Liver (tissue), 9 donors: Measurements from ENCODE around the gene ZNF775. TPM values are rescaled to one million over a fixed set of nuclear protein-coding genes. Genes with fewer than 3 reads are reported as not detected.
A peak's percentile ranks its signal among the peaks of the same experiment; 100 is the strongest.

ENCODE experiments used
- DNase-seq: peaks from one replicate; pipeline ENCODE4 v3.0.0-alpha.2; 2017; ENCODE audit warnings: low spot score
- H3K27ac ChIP-seq, 2 donors: one replicate each; pipeline ENCODE4 v1.7.0; 2013; ENCODE audit warnings: inconsistent platforms in 2 of 2, low read length in 2 of 2, control low read depth in 1 of 2, low read depth in 1 of 2, mild to moderate bottlenecking in 1 of 2
- H3K27me3 ChIP-seq, 4 donors: one replicate each; pipeline versions ENCODE4 v1.6.1 to v1.7.0; 2013; ENCODE audit warnings: low read length in 3 of 4, inconsistent platforms in 1 of 4, mild to moderate bottlenecking in 1 of 4, moderate library complexity in 1 of 4; ENCODE audit not compliant: control insufficient read depth in 4 of 4, insufficient read depth in 4 of 4
- H3K36me3 ChIP-seq, 4 donors: one replicate each; pipeline versions ENCODE4 v1.6.1 to v1.7.0; 2013; ENCODE audit warnings: low read length in 3 of 4, mild to moderate bottlenecking in 3 of 4, low read depth in 1 of 4, moderate library complexity in 1 of 4; ENCODE audit not compliant: control insufficient read depth in 4 of 4, insufficient read depth in 3 of 4
- H3K4me1 ChIP-seq, 4 donors: one replicate each; pipeline versions ENCODE4 v1.6.1 to v1.7.0; 2013; ENCODE audit warnings: low read length in 3 of 4, mild to moderate bottlenecking in 3 of 4, moderate library complexity in 1 of 4; ENCODE audit not compliant: control insufficient read depth in 4 of 4, insufficient read depth in 4 of 4
- H3K4me3 ChIP-seq, 3 donors: one replicate each; pipeline versions ENCODE4 v1.6.1 to v1.7.0; 2013; ENCODE audit warnings: low read length in 3 of 3, control low read depth in 1 of 3, low read depth in 1 of 3, mild to moderate bottlenecking in 1 of 3
- H3K9ac ChIP-seq, 2 donors: one replicate each; pipeline ENCODE4 v1.7.0; 2013; ENCODE audit warnings: low read length in 2 of 2, mild to moderate bottlenecking in 2 of 2, moderate library complexity in 2 of 2, control low read depth in 1 of 2, low read depth in 1 of 2
- H3K9me3 ChIP-seq, 4 donors: one replicate each; pipeline versions ENCODE4 v1.6.1 to v1.7.0; 2013; ENCODE audit warnings: low read length in 3 of 4; ENCODE audit not compliant: control insufficient read depth in 4 of 4
- EGR1 ChIP-seq, 2 donors: IDR thresholded peaks; 2 replicates each; pipeline ENCODE4 v1.6.1; 2016 to 2018; ENCODE audit warnings: antibody characterized with exemption in 2 of 2, low read depth in 2 of 2
- FOXA1 ChIP-seq: IDR thresholded peaks from 2 replicates; pipeline ENCODE4 v1.6.1; 2016; ENCODE audit warnings: antibody characterized with exemption
- FOXA2 ChIP-seq: IDR thresholded peaks from 2 replicates; pipeline ENCODE4 v1.6.1; 2016; ENCODE audit warnings: antibody characterized with exemption
- GABPA ChIP-seq, 2 donors: IDR thresholded peaks in 1 of 2; conservative IDR thresholded peaks in 1 of 2; 2 replicates each; pipeline ENCODE4 v1.6.1; 2016; ENCODE audit warnings: antibody characterized with exemption in 2 of 2, mild to moderate bottlenecking in 1 of 2, moderate library complexity in 1 of 2
- HNF4A ChIP-seq, 2 donors: conservative IDR thresholded peaks; 2 replicates each; pipeline ENCODE4 v1.6.1; 2016; ENCODE audit warnings: antibody characterized with exemption in 2 of 2, mild to moderate bottlenecking in 2 of 2
- HNF4G ChIP-seq: IDR thresholded peaks from 2 replicates; pipeline ENCODE4 v1.6.1; 2016; ENCODE audit warnings: antibody characterized with exemption
- JUND ChIP-seq, 2 donors: IDR thresholded peaks; 2 replicates each; pipeline ENCODE4 v1.6.1; 2016; ENCODE audit warnings: antibody characterized with exemption in 2 of 2
- RAD21 ChIP-seq, 2 donors: IDR thresholded peaks; 2 replicates each; pipeline ENCODE4 v1.6.1; 2016; ENCODE audit warnings: antibody characterized with exemption in 2 of 2, mild to moderate bottlenecking in 2 of 2
- RXRA ChIP-seq, 2 donors: IDR thresholded peaks; 2 replicates each; pipeline ENCODE4 v1.6.1; 2017 to 2018; ENCODE audit warnings: antibody characterized with exemption in 2 of 2, mild to moderate bottlenecking in 1 of 2
- SP1 ChIP-seq: IDR thresholded peaks from 2 replicates; pipeline ENCODE4 v1.6.1; 2018; ENCODE audit warnings: antibody characterized with exemption, mild to moderate bottlenecking
- YY1 ChIP-seq: IDR thresholded peaks from 2 replicates; pipeline ENCODE4 v1.6.1; 2016; ENCODE audit warnings: antibody characterized with exemption, mild to moderate bottlenecking
- WGBS: extraction: QIAGEN DNeasy Blood & Tissue Kit; methylation state at CpG from one replicate; pipeline ENCODE4 v1.1.7; 2013; 5-methylcytosine and 5-hydroxymethylcytosine counted together
- polyA plus RNA-seq, 2 donors: library from polyadenylated mRNA; stranded (reverse) in 1 of 2; unstranded in 1 of 2; fragments of 200-250 nt in 1 of 2; fragments of >200 nt in 1 of 2; fragmentation: Nextera tagmentation in 1 of 2; extraction: Ambion mirVana in 1 of 2; gene quantifications; one replicate each; pipeline versions ENCODE4 v1.2.1 to v1.2.3, GENCODE V29; 2013 to 2015
- total RNA-seq, 2 donors: library from RNA; depleted of rRNA; stranded (reverse); fragments of >200 nt; gene quantifications; one replicate each; pipeline ENCODE4 v1.2.3, GENCODE V29; 2014
- TF ChIP-seq, protein P1 (sequence below): IDR thresholded peaks from 2 replicates; pipeline ENCODE4 v1.6.1; 2016; ENCODE audit warnings: antibody characterized with exemption
- TF ChIP-seq, protein P2 (sequence below): IDR thresholded peaks from 2 replicates; pipeline ENCODE4 v1.6.1; 2016; ENCODE audit warnings: antibody characterized with exemption
- donor health status: healthy.
- donor health status: healthy.
- donor health status: healthy.
- donor health status: healthy.
- donor health status: healthy.

The ZNF775 gene
- total and polyA plus RNA-seq, 4 donors = 0.08 to 3.1 (median 0.52) TPM

DNA sequence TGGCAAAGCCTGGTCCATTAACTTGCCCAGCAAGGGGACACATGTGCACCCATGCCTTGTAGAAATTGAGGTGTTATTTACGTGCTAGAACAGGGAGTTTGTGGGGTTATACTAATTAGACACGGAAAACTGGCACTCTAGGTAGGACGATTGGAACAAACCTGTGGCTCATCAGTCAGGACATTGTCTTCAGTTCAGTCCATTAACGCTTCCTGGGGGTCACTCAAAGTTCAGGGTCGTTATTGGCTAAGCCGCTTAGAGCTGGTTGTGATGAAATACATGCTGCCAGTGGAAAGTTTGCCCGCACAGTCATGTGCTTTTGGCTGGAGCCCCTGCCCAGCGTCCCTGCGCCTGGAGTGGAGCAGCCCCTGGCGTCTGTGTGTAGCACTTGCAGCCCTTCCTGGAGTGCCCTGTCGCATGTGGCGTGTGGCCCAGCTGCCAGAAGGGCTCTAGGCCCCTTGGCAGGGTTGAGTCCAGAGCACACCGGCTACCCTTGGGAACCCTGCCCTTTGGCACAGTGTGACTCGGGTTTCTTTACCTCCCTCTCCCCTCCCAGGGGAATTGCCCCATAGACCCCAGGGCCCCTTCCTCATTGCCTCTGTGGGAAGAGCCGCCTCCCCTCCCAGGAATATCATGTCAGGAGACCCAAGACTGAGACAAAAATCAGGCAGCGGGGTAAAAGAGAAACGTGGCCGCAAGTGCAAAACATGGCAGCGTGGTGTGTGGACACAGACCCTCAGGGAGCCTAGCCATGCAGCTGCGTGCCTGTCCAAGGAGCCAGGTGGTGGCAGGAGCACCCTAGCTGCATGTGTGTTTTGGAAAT, 9.8 kb downstream of the ZNF775 start (continued):
- TF ChIP-seq SP1 (peak; percentile 98), GABPA (IDR thresholded peaks at IDR 0.05 in 1 of 2, conservative IDR thresholded peaks at IDR 0.05 in 1 of 2) (peak in 1 of 2 donors; percentile 19), HNF4A (conservative IDR thresholded peaks at IDR 0.05) (peak; percentile 80 to 86), YY1 (peak; percentile 84)
- TF ChIP-seq, protein P1, sequence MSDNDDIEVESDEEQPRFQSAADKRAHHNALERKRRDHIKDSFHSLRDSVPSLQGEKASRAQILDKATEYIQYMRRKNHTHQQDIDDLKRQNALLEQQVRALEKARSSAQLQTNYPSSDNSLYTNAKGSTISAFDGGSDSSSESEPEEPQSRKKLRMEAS = peak; percentile 92

DNA sequence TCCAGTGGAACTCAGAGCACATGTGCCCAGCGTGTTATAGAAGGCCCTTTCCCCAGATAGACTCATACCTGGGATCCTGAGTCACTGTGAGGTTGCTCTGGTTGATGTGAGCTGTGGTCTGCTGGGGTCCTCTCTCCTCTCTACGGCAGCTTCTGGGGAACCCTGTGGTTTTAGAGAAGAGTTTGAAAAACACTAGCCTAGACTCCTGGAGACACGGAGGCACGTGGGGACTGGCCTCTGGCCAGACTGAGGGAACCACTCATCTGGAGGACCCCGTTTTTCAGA, 10.3 kb downstream of the ZNF775 start:
- WGBS = 76% methylated on average over 5 of the region's 5 CpGs
- H3K27ac ChIP-seq = peak overlapping the region; percentile 20 to 53
- H3K4me1 ChIP-seq = peaks cover 0 to 40% (median 32%) of the 10 kb centered on the region in 4 donors

DNA sequence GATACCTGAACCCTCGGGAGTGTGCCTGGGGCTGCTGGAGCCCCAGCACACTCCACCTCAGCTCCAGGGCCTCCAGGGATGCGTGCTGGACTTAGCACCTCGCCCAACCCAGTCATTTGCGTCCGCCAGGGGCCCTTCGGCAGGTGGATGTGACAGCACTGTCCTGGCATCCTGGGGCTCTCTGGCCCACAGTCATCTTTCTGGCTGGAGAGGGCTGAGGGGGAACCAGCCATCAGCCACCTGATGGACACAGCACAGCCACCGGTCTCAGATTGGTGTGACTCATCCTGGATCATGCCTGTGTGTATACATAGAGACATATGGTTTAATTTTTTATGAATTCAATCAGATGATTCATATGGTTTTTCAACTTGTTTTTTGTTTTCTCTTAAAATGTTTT, 11.1 kb downstream of the ZNF775 start:
- no peak overlapping the region for H3K27ac ChIP-seq
- 95% methylated on average over 7 of the region's 7 CpGs for WGBS

More for the DNA sequence above, 10.3 kb downstream of the ZNF775 start:
- no peak for DNase-seq
- Histone ChIP-seq H3K4me3 (no peak overlapping the region), H3K9me3 (no peaks in the 10 kb centered on the region), H3K9ac (peak overlapping the region in 1 of 2 donors; percentile 40), H3K27me3 (no peaks in the 10 kb centered on the region), H3K36me3 (no peaks in the 10 kb centered on the region)
- no peak for TF ChIP-seq EGR1 (IDR thresholded peaks at IDR 0.05; ENCODE audit: low read depth in 2 of 2)
- TF ChIP-seq FOXA2 = no peak
- no peak for TF ChIP-seq RAD21 (IDR thresholded peaks at IDR 0.05)

DNA sequence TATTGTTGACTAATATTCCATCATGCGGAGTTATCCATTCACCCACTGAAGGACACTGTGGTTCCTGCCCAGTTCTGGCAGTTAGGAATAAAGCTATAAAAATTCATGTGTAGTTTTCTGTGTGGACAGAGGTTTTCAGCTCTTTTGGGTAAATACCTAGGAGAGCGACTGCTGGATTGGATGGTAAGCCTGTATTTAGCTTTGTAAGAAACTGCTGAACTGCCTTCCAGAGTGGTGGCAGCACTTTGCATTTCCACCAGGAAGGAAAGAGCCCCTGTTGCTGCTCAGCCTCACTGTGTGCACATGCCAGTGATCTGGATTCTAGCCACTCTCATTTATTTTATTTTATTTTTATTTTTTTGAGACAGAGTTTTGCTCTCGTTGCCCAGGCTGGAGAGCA, 14.2 kb downstream of the ZNF775 start:
- H3K4me3 ChIP-seq = no peak overlapping the region
- DNase-seq = no peak
- peaks cover 0 to 12% (median 6%) of the 10 kb centered on the region in 4 donors for H3K4me1 ChIP-seq
- H3K27me3 ChIP-seq = no peaks in the 10 kb centered on the region
- no peak for TF ChIP-seq FOXA1
- no peak overlapping the region for H3K27ac ChIP-seq
- H3K9me3 ChIP-seq = no peaks in the 10 kb centered on the region
- H3K36me3 ChIP-seq = peaks cover 0 to 4% (median 0%) of the 10 kb centered on the region in 4 donors
- no peak overlapping the region for H3K9ac ChIP-seq
- 90% methylated on average over 3 of the region's 3 CpGs for WGBS

More for the DNA sequence above, 11.1 kb downstream of the ZNF775 start:
- no peak for TF ChIP-seq RAD21 (IDR thresholded peaks at IDR 0.05)
- no peak for TF ChIP-seq EGR1 (IDR thresholded peaks at IDR 0.05; ENCODE audit: low read depth in 2 of 2)
- TF ChIP-seq, protein P1 = no peak
- no peak for TF ChIP-seq RXRA (IDR thresholded peaks at IDR 0.05)
- no peak for TF ChIP-seq SP1
- TF ChIP-seq FOXA2 = no peak
- TF ChIP-seq HNF4G = no peak
- TF ChIP-seq, protein P2, sequence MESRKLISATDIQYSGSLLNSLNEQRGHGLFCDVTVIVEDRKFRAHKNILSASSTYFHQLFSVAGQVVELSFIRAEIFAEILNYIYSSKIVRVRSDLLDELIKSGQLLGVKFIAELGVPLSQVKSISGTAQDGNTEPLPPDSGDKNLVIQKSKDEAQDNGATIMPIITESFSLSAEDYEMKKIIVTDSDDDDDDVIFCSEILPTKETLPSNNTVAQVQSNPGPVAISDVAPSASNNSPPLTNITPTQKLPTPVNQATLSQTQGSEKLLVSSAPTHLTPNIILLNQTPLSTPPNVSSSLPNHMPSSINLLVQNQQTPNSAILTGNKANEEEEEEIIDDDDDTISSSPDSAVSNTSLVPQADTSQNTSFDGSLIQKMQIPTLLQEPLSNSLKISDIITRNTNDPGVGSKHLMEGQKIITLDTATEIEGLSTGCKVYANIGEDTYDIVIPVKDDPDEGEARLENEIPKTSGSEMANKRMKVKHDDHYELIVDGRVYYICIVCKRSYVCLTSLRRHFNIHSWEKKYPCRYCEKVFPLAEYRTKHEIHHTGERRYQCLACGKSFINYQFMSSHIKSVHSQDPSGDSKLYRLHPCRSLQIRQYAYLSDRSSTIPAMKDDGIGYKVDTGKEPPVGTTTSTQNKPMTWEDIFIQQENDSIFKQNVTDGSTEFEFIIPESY = no peak
- TF ChIP-seq FOXA1 = no peak
- no peak for TF ChIP-seq JUND (IDR thresholded peaks at IDR 0.05)
- H3K4me1 ChIP-seq = peaks cover 0 to 33% (median 26%) of the 10 kb centered on the region in 4 donors
- H3K27me3 ChIP-seq = no peaks in the 10 kb centered on the region
- H3K36me3 ChIP-seq = no peaks in the 10 kb centered on the region
- no peak overlapping the region for H3K4me3 ChIP-seq
- H3K9me3 ChIP-seq = no peaks in the 10 kb centered on the region
- no peak for DNase-seq
- H3K9ac ChIP-seq = no peak overlapping the region
